Right lobe of liver (tissue), 6 donors: ENCODE data around the gene PTGFR. TPM values are rescaled to one million over a fixed set of nuclear protein-coding genes. Genes with fewer than 3 reads are reported as not detected.

Experiments used
- ATAC-seq, 4 donors: fragments of 200-7000 bp; cut with Tn5 transposase; one replicate each; pipeline ENCODE4 v1.9.1; 2020; ENCODE audit warnings: mild to moderate bottlenecking in 4 of 4, moderate library complexity in 4 of 4
- DNase-seq, 3 donors: peaks; one replicate each; pipeline ENCODE4 v3.0.0-alpha.2; 2020
- H3K27ac ChIP-seq, 3 donors: fragments of 200-600 bp; one replicate each; pipeline ENCODE4 v1.8.0; 2022
- H3K27me3 ChIP-seq, 2 donors: fragments of 200-600 bp; one replicate each; pipeline ENCODE4 v1.8.0; 2022
- H3K36me3 ChIP-seq, 4 donors: fragments of 200-600 bp; sonication (generic) in 1 of 4; one replicate each; pipeline versions ENCODE4 v1.5.1 to v1.8.0; 2017 to 2022; ENCODE audit warnings: control low read depth in 1 of 4
- H3K4me1 ChIP-seq, 4 donors: fragments of 200-600 bp; sonication (generic) in 1 of 4; one replicate each; pipeline versions ENCODE4 v1.5.1 to v1.8.0; 2017 to 2022; ENCODE audit warnings: control low read depth in 1 of 4
- H3K4me3 ChIP-seq, 3 donors: fragments of 200-600 bp; one replicate each; pipeline ENCODE4 v1.8.0; 2022
- H3K9me3 ChIP-seq, 4 donors: fragments of 200-600 bp; sonication (generic) in 1 of 4; one replicate each; pipeline versions ENCODE4 v1.5.1 to v1.8.0; 2017 to 2022; ENCODE audit warnings: control low read depth in 1 of 4
- POLR2A ChIP-seq: fragments of 450-650 bp; IDR thresholded peaks from one replicate; pipeline ENCODE4 v1.6.1; 2017; ENCODE audit warnings: antibody characterized with exemption, mild to moderate bottlenecking
- WGBS: methylation state at CpG from one replicate; pipeline ENCODE4 v1.1.6; 2018; ENCODE audit warnings: low coverage, low lambda C conversion rate; ENCODE audit not compliant: insufficient coverage; ENCODE audit errors: missing lambda C conversion rate; 5-methylcytosine and 5-hydroxymethylcytosine counted together
- intact Hi-C, 2 donors: fragments of 100-400 bp; cut with DNase I; formaldehyde crosslinking; loops; one replicate each; pipeline versions ENCODE4 v1.11.2 to v1.14.1; 2022
- long read RNA-seq: library from polyadenylated mRNA; unstranded; transcript quantifications from one replicate; pipeline ENCODE4 v2.0.0, GENCODE V29; 2019
- total RNA-seq, 6 experiments: library from RNA; depleted of rRNA in 2 of 6; stranded (reverse); fragments of >200 nt in 2 of 6; fragmentation: NEBNext Ultra II Directional in 3 of 6; extraction: Animal tissue kit (Norgen Biotek cat#: 25700) in 3 of 6; gene quantifications; one replicate each; pipeline versions ENCODE4 v1.1.0 to v1.2.4, GENCODE V29; 2016 to 2023
- TF ChIP-seq, protein P1 (sequence below), 4 donors: fragments of 200-600 bp in 3 of 4; fragments of 450-650 bp in 1 of 4; IDR thresholded peaks; one replicate each; pipeline versions ENCODE4 v1.5.1 to v1.8.0; 2016 to 2022; ENCODE audit warnings: antibody characterized with exemption in 4 of 4, mild to moderate bottlenecking in 2 of 4
- donor health status: DM: no; HTN: yes; CAD: no.
- donor health status: DM: no; HTN: no; CAD: no.
- donor health status: DM: no; HTN: no; CAD: no.
- donor health status: DM: no; HTN: yes; CAD: no.
- donor health status: DM: no; HTN: yes; CAD: no.

PTGFR gene, protein sequence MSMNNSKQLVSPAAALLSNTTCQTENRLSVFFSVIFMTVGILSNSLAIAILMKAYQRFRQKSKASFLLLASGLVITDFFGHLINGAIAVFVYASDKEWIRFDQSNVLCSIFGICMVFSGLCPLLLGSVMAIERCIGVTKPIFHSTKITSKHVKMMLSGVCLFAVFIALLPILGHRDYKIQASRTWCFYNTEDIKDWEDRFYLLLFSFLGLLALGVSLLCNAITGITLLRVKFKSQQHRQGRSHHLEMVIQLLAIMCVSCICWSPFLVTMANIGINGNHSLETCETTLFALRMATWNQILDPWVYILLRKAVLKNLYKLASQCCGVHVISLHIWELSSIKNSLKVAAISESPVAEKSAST
- total RNA-seq: 10 to 100 TPM in 1 of 6 experiments, 1 to 10 TPM in 4, under 1 TPM in 1; 0.95 to 10.5 (median 2.8) TPM
- long read RNA-seq, partial matches to known transcripts: 0 of 2 reads
- long read RNA-seq, other reads (novel, unspliced or antisense): 2 of 2 reads

GRCh38 chr1:78490861-78491450 lies at the start of gene PTGFR:
Gene PTGFR (plus strand): TSS chr1:78490974. CDS start chr1:78492744, 1,770 bp downstream.
- 0% methylated on average over 11 of the region's 42 CpGs for WGBS

GRCh38 chr1:78441921-78442320 lies 48.9 kb upstream of the PTGFR start:
- Histone ChIP-seq H3K27me3 (no peaks in the 10 kb centered on the region), H3K36me3 (no peaks in the 10 kb centered on the region), H3K27ac (no peak overlapping the region), H3K9me3 (no peaks in the 10 kb centered on the region), H3K4me3 (no peak overlapping the region), H3K4me1 (no peaks in the 10 kb centered on the region)
- TF ChIP-seq, protein P1, sequence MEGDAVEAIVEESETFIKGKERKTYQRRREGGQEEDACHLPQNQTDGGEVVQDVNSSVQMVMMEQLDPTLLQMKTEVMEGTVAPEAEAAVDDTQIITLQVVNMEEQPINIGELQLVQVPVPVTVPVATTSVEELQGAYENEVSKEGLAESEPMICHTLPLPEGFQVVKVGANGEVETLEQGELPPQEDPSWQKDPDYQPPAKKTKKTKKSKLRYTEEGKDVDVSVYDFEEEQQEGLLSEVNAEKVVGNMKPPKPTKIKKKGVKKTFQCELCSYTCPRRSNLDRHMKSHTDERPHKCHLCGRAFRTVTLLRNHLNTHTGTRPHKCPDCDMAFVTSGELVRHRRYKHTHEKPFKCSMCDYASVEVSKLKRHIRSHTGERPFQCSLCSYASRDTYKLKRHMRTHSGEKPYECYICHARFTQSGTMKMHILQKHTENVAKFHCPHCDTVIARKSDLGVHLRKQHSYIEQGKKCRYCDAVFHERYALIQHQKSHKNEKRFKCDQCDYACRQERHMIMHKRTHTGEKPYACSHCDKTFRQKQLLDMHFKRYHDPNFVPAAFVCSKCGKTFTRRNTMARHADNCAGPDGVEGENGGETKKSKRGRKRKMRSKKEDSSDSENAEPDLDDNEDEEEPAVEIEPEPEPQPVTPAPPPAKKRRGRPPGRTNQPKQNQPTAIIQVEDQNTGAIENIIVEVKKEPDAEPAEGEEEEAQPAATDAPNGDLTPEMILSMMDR (IDR thresholded peaks at IDR 0.05): no peak
- TF ChIP-seq POLR2A: no peak
- 32% methylated on average over 2 of the region's 3 CpGs for WGBS
- intact Hi-C loops: no loop called here
- DNase-seq (no peak), ATAC-seq (no peak)

More at GRCh38 chr1:78490861-78491450, at the start of gene PTGFR:
- peak; percentile 49 to 79 (median 67) for DNase-seq
- no peaks in the 10 kb centered on the region for H3K9me3 ChIP-seq
- ATAC-seq: peak; percentile 92 to 96 (median 93)
- intact Hi-C loops: no loop called here
- TF ChIP-seq, protein P1 (IDR thresholded peaks at IDR 0.05): no peak
- no peak for TF ChIP-seq POLR2A
- peaks cover 0 to 4% (median 0%) of the 10 kb centered on the region in 4 donors for H3K4me1 ChIP-seq
- no peaks in the 10 kb centered on the region for H3K36me3 ChIP-seq
- H3K27me3 ChIP-seq: no peaks in the 10 kb centered on the region
- H3K27ac ChIP-seq: peak within 1 kb of the TSS in 1 of 3 donors; percentile 8
- H3K4me3 ChIP-seq: peak within 1 kb of the TSS; percentile 44 to 56 (median 44)

DNA sequence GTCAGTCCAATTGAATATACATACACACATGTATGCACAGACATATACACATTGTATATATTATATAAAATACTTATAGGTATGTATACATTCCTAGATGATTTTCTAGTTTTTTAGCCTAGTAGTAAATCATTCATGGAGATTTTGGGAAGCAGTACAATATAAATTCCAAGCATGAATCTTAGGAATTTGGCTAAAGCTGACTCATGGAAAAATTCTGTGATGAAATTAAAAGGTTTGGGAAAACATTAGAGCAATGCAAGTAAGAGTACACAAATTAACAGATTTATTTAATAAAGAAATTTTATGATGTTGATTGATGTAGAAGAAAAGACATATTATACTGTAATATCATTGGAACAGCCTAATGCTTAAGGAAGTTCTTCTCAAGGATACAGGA lies 43.7 kb upstream of the PTGFR start:
- Histone ChIP-seq H3K27me3 (no peaks in the 10 kb centered on the region), H3K4me3 (no peak overlapping the region), H3K4me1 (no peaks in the 10 kb centered on the region), H3K27ac (no peak overlapping the region), H3K9me3 (no peaks in the 10 kb centered on the region), H3K36me3 (no peaks in the 10 kb centered on the region)
- DNase-seq (no peak), ATAC-seq (no peak)
- intact Hi-C loops: no loop called here
- TF ChIP-seq POLR2A: no peak
- TF ChIP-seq, protein P1 (IDR thresholded peaks at IDR 0.05): no peak

GRCh38 chr1:78464449-78464891 lies 26.3 kb upstream of the PTGFR start:
- no peak for ATAC-seq
- Histone ChIP-seq H3K4me1 (no peaks in the 10 kb centered on the region), H3K27ac (no peak overlapping the region), H3K9me3 (no peaks in the 10 kb centered on the region), H3K36me3 (no peaks in the 10 kb centered on the region), H3K27me3 (no peaks in the 10 kb centered on the region), H3K4me3 (no peak overlapping the region)
- WGBS: 60% methylated on average over 1 of the region's 1 CpG
- TF ChIP-seq, protein P1 (IDR thresholded peaks at IDR 0.05): no peak
- no peak for TF ChIP-seq POLR2A
- DNase-seq: no peak
- intact Hi-C loops: no loop called here
